ENCODE data around the gene MDM1. TPM values are rescaled to one million over a fixed set of nuclear protein-coding genes. Genes with fewer than 3 reads are reported as not detected.

Gene MDM1
- total and polyA plus RNA-seq, 11 donors: 4.0 to 8.4 (median 5.8) TPM

- WGBS, 4 donors: 57 to 66% (median 62%) methylated on average over 3 of the region's 3 CpGs
- no peak for DNase-seq
- no peak for ATAC-seq
- H3K4me1 ChIP-seq: no peaks in the 10 kb centered on the region
- no peak overlapping the region for H3K27ac ChIP-seq
- H3K36me3 ChIP-seq: no peaks in the 10 kb centered on the region
- peaks cover 0 to 18% (median 0%) of the 10 kb centered on the region in 9 donors for H3K27me3 ChIP-seq
- TF ChIP-seq, protein P1, sequence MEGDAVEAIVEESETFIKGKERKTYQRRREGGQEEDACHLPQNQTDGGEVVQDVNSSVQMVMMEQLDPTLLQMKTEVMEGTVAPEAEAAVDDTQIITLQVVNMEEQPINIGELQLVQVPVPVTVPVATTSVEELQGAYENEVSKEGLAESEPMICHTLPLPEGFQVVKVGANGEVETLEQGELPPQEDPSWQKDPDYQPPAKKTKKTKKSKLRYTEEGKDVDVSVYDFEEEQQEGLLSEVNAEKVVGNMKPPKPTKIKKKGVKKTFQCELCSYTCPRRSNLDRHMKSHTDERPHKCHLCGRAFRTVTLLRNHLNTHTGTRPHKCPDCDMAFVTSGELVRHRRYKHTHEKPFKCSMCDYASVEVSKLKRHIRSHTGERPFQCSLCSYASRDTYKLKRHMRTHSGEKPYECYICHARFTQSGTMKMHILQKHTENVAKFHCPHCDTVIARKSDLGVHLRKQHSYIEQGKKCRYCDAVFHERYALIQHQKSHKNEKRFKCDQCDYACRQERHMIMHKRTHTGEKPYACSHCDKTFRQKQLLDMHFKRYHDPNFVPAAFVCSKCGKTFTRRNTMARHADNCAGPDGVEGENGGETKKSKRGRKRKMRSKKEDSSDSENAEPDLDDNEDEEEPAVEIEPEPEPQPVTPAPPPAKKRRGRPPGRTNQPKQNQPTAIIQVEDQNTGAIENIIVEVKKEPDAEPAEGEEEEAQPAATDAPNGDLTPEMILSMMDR (IDR thresholded peaks at IDR 0.05): no peak
- no peak for TF ChIP-seq POLR2A (IDR thresholded peaks at IDR 0.05)
- intact Hi-C loops (cut with DNase I): no loop called here
- no peaks in the 10 kb centered on the region for H3K9me3 ChIP-seq
- no peak overlapping the region for H3K4me3 ChIP-seq
These were observed 10.8 kb upstream of the MDM1 start for GRCh38 chr12:68342966-68343365.

DNA sequence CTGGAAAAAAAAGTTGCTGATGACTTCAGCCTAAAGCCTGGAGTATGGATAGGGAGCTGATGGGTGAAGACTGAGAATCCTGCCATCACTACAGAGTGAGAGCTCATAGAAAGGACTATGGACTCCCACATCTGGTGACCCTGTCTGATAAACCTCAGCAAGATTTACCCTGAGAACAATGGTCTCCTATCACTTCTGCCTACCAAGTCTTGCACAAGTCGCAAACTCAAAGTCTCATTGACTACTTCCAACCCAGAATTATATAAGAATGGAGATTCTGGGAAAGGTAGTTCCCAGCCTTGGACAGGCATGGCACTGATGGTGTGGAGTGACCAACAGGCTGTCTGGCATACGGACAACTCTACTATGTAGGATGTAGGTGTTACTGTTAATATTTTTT lies 9.7 kb upstream of the MDM1 start:
- intact Hi-C loops (cut with DNase I): no loop called here
- Histone ChIP-seq H3K4me1 (no peaks in the 10 kb centered on the region), H3K36me3 (no peaks in the 10 kb centered on the region), H3K27me3 (peaks cover 0 to 18% (median 0%) of the 10 kb centered on the region in 9 donors), H3K9me3 (no peaks in the 10 kb centered on the region), H3K4me3 (no peak overlapping the region), H3K27ac (no peak overlapping the region)
- TF ChIP-seq, protein P1 (IDR thresholded peaks at IDR 0.05): no peak
- no peak for TF ChIP-seq POLR2A (IDR thresholded peaks at IDR 0.05)
- DNase-seq (no peak), ATAC-seq (no peak)
- WGBS, 4 donors: 87 to 91% (median 88%) methylated on average over 2 of the region's 2 CpGs

- peaks cover 0 to 18% (median 0%) of the 10 kb centered on the region in 9 donors for H3K27me3 ChIP-seq
- intact Hi-C loops (cut with DNase I): no loop called here
- no peak overlapping the region for H3K4me3 ChIP-seq
- peak overlapping the region in 1 of 12 donors; percentile 67 for H3K27ac ChIP-seq
- TF ChIP-seq, protein P1 (IDR thresholded peaks at IDR 0.05): no peak
- no peak for TF ChIP-seq POLR2A (IDR thresholded peaks at IDR 0.05)
- no peak for ATAC-seq
- no peaks in the 10 kb centered on the region for H3K4me1 ChIP-seq
- 45 to 54% (median 50%) methylated on average over 8 of the region's 8 CpGs for WGBS, 4 donors
- H3K36me3 ChIP-seq: no peaks in the 10 kb centered on the region
- H3K9me3 ChIP-seq: no peaks in the 10 kb centered on the region
- no peak for DNase-seq
These were observed 8.5 kb upstream of the MDM1 start for GRCh38 chr12:68340404-68341270.

DNA sequence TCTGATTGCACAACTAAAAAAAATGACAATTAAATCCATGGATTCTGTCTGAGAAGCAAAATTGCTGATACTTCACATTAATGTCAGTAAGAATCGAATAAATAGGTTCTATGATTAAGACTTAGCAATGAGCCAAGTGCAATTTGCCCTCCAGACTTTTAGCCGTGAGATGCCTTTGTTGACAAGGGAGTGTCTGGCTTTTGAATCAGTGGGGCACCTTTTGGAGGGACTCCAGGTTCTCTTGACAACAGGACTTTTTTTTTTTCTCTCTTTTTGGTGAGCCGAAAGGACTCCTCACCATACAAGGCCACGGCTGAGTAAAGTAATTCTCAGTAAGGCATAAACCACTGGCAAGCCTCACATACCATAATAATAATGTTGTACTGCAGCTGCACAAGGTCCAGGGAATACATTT lies 4.7 kb upstream of the MDM1 start:
- WGBS, 4 donors: 50 to 60% (median 52%) methylated on average over 4 of the region's 4 CpGs
- Histone ChIP-seq H3K27me3 (peaks cover 0 to 3% (median 0%) of the 10 kb centered on the region in 9 donors), H3K9me3 (no peaks in the 10 kb centered on the region), H3K36me3 (no peaks in the 10 kb centered on the region), H3K4me3 (no peak overlapping the region), H3K27ac (peak overlapping the region in 1 of 12 donors; percentile 67), H3K4me1 (peaks cover 0 to 13% (median 4%) of the 10 kb centered on the region in 12 donors)
- ATAC-seq (no peak), DNase-seq (no peak)
- intact Hi-C loops (cut with DNase I): loop anchor here in 2 of 10 donors (10.0 kb wide), 2 partner anchors 348 to 468 kb away; partner anchors contain the start of genes MDM2 (in 1 of the 2) and NUP107 (in 1 of the 2)
- TF ChIP-seq, protein P1 (IDR thresholded peaks at IDR 0.05): no peak
- no peak for TF ChIP-seq POLR2A (IDR thresholded peaks at IDR 0.05)

Measured in heart left ventricle (tissue), 16 donors.